ENCODE measurements around the gene FAM98B.

FAM98B gene

DNA sequence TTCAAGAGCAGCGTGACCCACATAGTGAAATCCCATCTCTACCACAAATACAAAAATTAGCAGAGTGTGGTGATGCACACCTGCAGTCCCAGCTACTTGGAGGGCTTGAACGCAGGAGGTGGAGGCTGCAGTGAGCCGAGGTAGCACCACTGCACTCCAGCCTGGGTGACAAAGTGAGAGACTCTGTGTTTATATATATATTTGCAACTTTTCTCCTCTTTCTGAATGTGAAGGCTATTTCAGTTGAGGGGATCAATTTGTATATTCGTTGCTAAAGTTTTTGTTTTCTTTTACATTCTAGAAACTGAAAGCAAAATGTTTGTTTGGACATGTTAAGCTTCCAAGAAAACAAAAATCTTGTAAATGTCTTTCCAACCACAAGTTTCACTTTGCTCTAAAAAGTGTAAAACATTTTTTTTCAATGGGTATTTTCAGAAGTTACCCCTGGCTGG is 29.8 kb upstream of the FAM98B start:
- TF ChIP-seq, protein P1, sequence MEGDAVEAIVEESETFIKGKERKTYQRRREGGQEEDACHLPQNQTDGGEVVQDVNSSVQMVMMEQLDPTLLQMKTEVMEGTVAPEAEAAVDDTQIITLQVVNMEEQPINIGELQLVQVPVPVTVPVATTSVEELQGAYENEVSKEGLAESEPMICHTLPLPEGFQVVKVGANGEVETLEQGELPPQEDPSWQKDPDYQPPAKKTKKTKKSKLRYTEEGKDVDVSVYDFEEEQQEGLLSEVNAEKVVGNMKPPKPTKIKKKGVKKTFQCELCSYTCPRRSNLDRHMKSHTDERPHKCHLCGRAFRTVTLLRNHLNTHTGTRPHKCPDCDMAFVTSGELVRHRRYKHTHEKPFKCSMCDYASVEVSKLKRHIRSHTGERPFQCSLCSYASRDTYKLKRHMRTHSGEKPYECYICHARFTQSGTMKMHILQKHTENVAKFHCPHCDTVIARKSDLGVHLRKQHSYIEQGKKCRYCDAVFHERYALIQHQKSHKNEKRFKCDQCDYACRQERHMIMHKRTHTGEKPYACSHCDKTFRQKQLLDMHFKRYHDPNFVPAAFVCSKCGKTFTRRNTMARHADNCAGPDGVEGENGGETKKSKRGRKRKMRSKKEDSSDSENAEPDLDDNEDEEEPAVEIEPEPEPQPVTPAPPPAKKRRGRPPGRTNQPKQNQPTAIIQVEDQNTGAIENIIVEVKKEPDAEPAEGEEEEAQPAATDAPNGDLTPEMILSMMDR (IDR thresholded peaks at IDR 0.05), result no peak

DNA sequence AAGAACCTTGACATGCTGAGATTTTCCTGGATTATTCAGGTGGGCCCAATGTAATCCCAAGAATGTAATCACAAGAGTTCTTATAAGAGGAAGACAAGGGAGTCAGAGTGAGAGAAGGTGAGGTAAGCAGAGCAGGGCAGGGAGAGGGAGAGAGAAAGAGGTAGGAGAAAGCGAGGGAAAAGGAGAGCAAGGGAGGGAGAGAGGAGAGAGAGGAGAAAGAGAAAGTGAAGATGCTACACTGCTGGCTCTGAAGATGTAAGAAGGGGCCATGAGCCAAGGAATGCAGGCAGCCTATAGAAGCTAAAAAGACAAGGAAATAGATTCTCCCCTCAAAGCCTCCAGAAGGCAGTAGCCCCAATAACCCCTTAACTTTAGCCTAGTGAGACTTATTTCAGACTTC is 28.7 kb upstream of the FAM98B start:
- TF ChIP-seq, protein P1 (IDR thresholded peaks at IDR 0.05), result no peak

DNA sequence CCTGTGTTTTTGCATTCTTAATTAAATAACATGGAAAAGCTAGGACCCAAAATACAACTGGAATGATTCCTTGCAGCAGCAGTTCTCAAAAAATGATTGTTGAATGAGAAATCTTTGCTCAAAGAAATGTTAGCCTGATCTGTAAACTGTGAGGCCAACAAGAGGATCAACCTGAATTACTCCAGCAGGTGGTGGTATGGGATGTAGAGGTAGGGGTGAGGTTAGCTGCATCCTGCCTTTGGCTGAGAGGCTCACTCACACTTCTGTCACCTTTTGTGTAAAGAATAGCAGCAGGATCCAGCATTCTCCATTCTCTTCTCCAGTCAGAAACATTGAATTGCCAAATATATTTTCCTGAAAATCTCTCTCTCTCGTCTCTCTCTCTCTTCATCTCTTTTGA is 26.5 kb upstream of the FAM98B start:
- TF ChIP-seq, protein P1 (IDR thresholded peaks at IDR 0.05), result no peak

DNA sequence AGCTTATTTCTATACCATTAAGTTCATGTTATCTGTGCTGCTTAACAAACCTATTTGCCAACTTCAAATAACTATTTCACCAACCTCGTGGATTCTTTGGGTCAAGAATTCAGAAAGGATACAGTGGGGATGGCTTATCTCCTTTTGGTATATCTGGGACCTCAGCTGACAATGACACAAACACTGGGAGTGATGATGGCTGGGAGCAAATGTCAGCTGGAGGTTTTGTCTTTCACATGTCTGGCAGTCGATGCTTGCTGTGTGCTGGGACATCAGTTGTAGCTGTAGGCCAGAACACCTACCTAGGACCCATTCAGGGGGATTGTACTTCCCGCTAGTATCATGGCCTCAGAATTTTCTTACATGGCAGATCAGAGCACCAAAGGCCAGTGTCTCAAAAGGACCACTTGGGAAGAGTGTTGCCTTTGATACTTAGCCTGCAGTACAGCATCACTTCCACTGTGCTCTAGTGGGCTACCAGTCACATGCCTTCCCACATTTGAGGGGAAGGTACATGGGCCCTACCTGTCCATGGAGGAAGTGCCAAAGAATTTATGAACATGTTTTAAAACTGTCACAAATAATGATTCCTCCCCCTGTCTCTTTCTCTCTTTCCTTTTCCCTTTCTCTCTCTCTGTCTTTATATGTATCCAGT is 23.7 kb upstream of the FAM98B start:
- TF ChIP-seq, protein P1 (IDR thresholded peaks at IDR 0.05), result no peak

DNA sequence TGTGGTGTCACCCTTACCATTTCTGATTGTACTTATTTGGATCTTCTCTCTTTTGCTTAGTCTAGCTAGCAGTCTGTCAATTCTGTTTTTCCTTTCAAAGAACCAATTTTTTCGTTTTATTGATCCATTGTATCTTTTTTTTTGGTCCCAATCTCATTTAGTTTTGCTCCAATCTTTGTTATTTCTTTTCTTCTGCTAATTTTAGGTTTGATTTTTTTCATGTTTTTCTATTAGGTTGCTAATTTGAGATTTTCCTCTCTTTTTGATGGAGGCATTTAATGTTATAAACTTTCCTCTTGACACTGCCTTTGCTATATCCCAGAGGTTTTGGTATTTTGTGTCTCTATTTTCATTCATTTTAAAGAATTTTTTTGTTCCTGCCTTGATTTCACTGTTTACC is 16.9 kb upstream of the FAM98B start:
- TF ChIP-seq, protein P1 (IDR thresholded peaks at IDR 0.05), result no peak

DNA sequence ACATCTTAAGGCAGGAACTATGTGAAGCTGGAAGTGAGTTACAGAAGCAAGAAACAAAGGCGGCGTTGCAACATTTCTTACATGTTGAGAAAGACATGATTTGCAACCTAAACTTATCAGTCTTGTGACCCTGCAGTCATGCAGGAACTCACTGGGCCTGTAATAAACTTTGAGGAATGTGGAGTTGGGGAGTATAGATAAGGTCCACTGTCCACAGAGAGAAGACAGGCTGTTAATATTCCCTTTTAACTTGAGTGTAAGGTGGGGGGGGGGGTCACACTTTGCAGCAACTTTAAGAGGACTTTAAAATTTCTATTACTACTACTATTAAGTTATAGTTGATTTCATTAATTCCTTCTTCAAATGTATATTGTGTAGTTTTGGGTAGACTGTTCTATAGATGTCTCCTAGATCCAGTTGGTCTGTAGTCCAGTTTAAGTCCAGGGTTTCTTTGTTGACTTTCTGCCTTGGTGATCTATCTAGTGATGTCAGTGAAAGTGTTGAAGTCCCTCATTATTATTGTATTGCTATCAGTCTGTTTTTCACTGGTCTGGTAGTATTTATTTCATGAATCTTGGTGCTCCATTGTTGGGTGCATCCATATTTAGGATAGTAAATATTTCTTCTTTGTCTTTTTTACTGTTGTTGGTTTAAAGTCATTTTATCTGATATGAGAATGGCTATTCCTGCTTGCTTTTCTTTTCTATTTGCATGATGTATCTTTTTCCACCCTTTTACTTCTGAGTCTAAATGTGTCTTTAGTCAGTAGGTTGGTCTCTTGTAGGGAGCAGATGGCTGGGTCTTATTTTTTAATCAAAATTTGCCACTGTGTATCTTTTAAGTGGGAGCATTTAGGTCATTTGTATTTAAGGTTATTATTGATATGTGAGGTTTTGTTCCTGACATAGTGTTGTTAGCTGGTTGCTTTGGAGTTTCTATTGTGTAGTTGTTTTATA is 15.6 kb upstream of the FAM98B start:
- TF ChIP-seq, protein P1 (IDR thresholded peaks at IDR 0.05), result no peak

DNA sequence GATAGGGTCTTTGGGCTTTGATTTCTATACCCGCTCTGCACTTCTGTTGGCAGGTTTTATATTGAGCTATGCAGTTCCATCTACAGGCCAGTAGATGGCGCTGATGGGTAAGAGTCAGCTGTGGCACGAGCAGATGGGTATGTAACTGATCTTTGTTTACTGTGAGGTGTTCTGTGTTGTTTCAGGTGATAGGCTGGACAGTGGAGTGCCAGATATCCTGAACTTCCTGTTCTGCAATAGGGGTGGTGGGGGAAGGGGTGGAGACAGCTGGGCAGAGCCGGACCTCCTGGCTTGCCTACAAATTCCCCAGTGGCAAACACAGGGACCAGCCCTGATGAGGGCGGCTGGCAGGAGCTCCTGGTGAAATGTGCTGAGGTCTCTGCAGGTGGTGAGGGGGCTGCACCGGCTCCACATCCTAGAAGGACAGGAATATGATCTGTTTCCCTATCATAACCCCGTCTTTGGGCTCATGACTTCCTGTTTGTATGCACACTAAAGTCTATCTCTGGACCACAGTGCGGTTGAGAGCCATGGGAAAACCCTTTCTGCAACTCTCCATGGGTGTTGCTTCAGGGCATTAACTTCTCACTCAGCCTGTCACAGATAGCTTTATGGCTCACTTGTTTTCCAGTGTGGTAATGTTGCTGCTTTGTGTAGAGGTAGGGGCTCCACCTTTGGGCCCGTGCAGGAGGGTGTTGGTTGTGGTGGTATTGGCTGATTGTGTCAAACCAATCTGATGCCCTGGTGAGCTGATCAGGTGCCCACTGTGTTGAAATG is 13.4 kb upstream of the FAM98B start:
- TF ChIP-seq, protein P1 (IDR thresholded peaks at IDR 0.05), result peak; percentile 97
